HEK293 (cell line): ENCODE measurements around the gene P2RY6.

Experiments
- CTCF ChIA-PET: fragments of 350-600 bp; formaldehyde crosslinking; extraction: SDS; loops from one replicate; lab custom pipeline; 2021; ENCODE audit warnings: antibody characterized with exemption; lab: Yijun Ruan, JAX
- POLR2A ChIA-PET: fragments of 300-600 bp; formaldehyde crosslinking; extraction: SDS; loops from one replicate; lab custom pipeline; 2020; ENCODE audit warnings: antibody characterized with exemption, inconsistent platforms; lab: Yijun Ruan, JAX
- H3K27ac ChIP-seq: fragments of 200-500 bp; sonication (Bioruptor generic); 2 replicates; pipeline ENCODE4 v1.5.1; 2014; ENCODE audit warnings: low read depth, low read length, control low read depth, inconsistent platforms; ENCODE audit errors: extremely low read depth
- H3K36me3 ChIP-seq, 2 experiments: fragments of 200-500 bp in 1 of 2; sonication (Bioruptor generic) in 1 of 2; 1 replicate in 1 of 2; 2 replicates in 1 of 2; pipeline ENCODE4 v1.5.1; 2014 to 2017; ENCODE audit warnings: inconsistent platforms in 2 of 2, low read length in 2 of 2; ENCODE audit not compliant: control insufficient read depth in 2 of 2, insufficient read depth in 1 of 2
- H3K4me1 ChIP-seq: fragments of 200-500 bp; sonication (Bioruptor generic); 2 replicates; pipeline ENCODE4 v1.5.1; 2014; ENCODE audit warnings: mild to moderate bottlenecking, low read length, inconsistent platforms; ENCODE audit not compliant: control insufficient read depth, insufficient read depth
- H3K4me3 ChIP-seq: 2 replicates; pipeline ENCODE4 v1.5.1; 2011; ENCODE audit warnings: low read depth, mild to moderate bottlenecking, control low read depth, low read length, moderate library complexity
- H3K9me3 ChIP-seq: fragments of 200-500 bp; sonication (Bioruptor generic); 2 replicates; pipeline ENCODE4 v1.5.1; 2014; ENCODE audit warnings: low read depth, low read length, inconsistent platforms; ENCODE audit not compliant: control insufficient read depth, insufficient read depth
- EGR2 ChIP-seq: fragments of 450-650 bp; formaldehyde crosslinking; IDR thresholded peaks from 2 replicates; pipeline ENCODE4 v1.5.1; 2016; ENCODE audit warnings: low read depth, missing biosample characterization, missing genetic modification characterization
- GLI2 ChIP-seq: fragments of 450-650 bp; formaldehyde crosslinking; IDR thresholded peaks from 2 replicates; pipeline ENCODE4; 2017; ENCODE audit warnings: missing biosample characterization, missing genetic modification characterization, low read depth, borderline replicate concordance
- OVOL3 ChIP-seq: fragments of 450-650 bp; formaldehyde crosslinking; IDR thresholded peaks from 2 replicates; pipeline ENCODE4 v1.5.1; 2016; ENCODE audit warnings: missing biosample characterization, missing genetic modification characterization
- PRDM6 ChIP-seq: fragments of 450-650 bp; formaldehyde crosslinking; IDR thresholded peaks from 2 replicates; pipeline ENCODE4 v1.5.1; 2017; ENCODE audit warnings: missing biosample characterization, missing genetic modification characterization
- TSHZ1 ChIP-seq: fragments of 450-650 bp; formaldehyde crosslinking; IDR thresholded peaks from 2 replicates; pipeline ENCODE4 v1.5.1; 2016; ENCODE audit warnings: missing biosample characterization, missing genetic modification characterization, borderline replicate concordance
- YY2 ChIP-seq: fragments of 450-650 bp; formaldehyde crosslinking; IDR thresholded peaks from 2 replicates; pipeline ENCODE4 v1.5.1; 2016; ENCODE audit warnings: missing biosample characterization, missing genetic modification characterization
- ZBTB1 ChIP-seq: fragments of 450-650 bp; formaldehyde crosslinking; IDR thresholded peaks from 2 replicates; pipeline ENCODE4 v1.5.1; 2016; ENCODE audit warnings: missing biosample characterization, missing genetic modification characterization
- ZBTB26 ChIP-seq: fragments of 450-650 bp; formaldehyde crosslinking; optimal IDR thresholded peaks from 2 replicates; pipeline ENCODE3; 2016; ENCODE audit warnings: missing biosample characterization, mild to moderate bottlenecking, missing genetic modification characterization
- ZNF112 ChIP-seq: fragments of 450-650 bp; formaldehyde crosslinking; IDR thresholded peaks from 2 replicates; pipeline ENCODE4 v1.5.0; 2017; ENCODE audit warnings: missing biosample characterization, missing genetic modification characterization
- ZNF133 ChIP-seq: fragments of 450-650 bp; formaldehyde crosslinking; IDR thresholded peaks from 2 replicates; pipeline ENCODE4 v1.5.1; 2016; ENCODE audit warnings: missing biosample characterization, missing genetic modification characterization
- ZNF202 ChIP-seq: fragments of 450-650 bp; formaldehyde crosslinking; IDR thresholded peaks from 2 replicates; pipeline ENCODE4 v1.5.1; 2016; ENCODE audit warnings: missing biosample characterization, missing genetic modification characterization, borderline replicate concordance
- ZNF214 ChIP-seq: fragments of 450-650 bp; formaldehyde crosslinking; IDR thresholded peaks from 2 replicates; pipeline ENCODE4 v1.5.1; 2017; ENCODE audit warnings: missing biosample characterization, mild to moderate bottlenecking, missing genetic modification characterization, borderline replicate concordance
- ZNF221 ChIP-seq: fragments of 450-650 bp; formaldehyde crosslinking; IDR thresholded peaks from 2 replicates; pipeline ENCODE4 v1.5.1; 2017; ENCODE audit warnings: missing biosample characterization, missing genetic modification characterization, borderline replicate concordance
- ZNF239 ChIP-seq: fragments of 450-650 bp; formaldehyde crosslinking; IDR thresholded peaks from 2 replicates; pipeline ENCODE4 v1.5.1; 2016; ENCODE audit warnings: missing biosample characterization, missing genetic modification characterization
- ZNF280D ChIP-seq: fragments of 450-650 bp; formaldehyde crosslinking; IDR thresholded peaks from 2 replicates; pipeline ENCODE4 v1.5.1; 2016; ENCODE audit warnings: missing biosample characterization, missing genetic modification characterization
- ZNF335 ChIP-seq: fragments of 450-650 bp; formaldehyde crosslinking; conservative IDR thresholded peaks from 2 replicates; pipeline ENCODE4 v1.5.1; 2016; ENCODE audit warnings: missing biosample characterization, missing genetic modification characterization
- ZNF404 ChIP-seq: fragments of 450-650 bp; formaldehyde crosslinking; IDR thresholded peaks from 2 replicates; pipeline ENCODE4 v1.5.1; 2017; ENCODE audit warnings: missing biosample characterization, missing genetic modification characterization
- ZNF416 ChIP-seq: fragments of 450-650 bp; formaldehyde crosslinking; IDR thresholded peaks from 2 replicates; pipeline ENCODE4 v1.5.1; 2016; ENCODE audit warnings: missing biosample characterization, missing genetic modification characterization
- ZNF560 ChIP-seq: fragments of 450-650 bp; formaldehyde crosslinking; IDR thresholded peaks from 2 replicates; pipeline ENCODE4 v1.5.1; 2017; ENCODE audit warnings: missing biosample characterization, missing genetic modification characterization, borderline replicate concordance
- ZNF76 ChIP-seq: fragments of 450-650 bp; formaldehyde crosslinking; IDR thresholded peaks from 2 replicates; pipeline ENCODE4; 2016; ENCODE audit warnings: low read depth, missing biosample characterization, missing genetic modification characterization, borderline replicate concordance
- ZNF791 ChIP-seq: fragments of 450-650 bp; formaldehyde crosslinking; IDR thresholded peaks from 2 replicates; pipeline ENCODE4 v1.5.1; 2016; ENCODE audit warnings: missing biosample characterization, missing genetic modification characterization

The P2RY6 gene

GRCh38 chr11:73262851-73263495, 9.2 kb upstream of the P2RY6 start (continued):
- TF ChIP-seq PRDM6, result no peak

- no peaks in the 10 kb centered on the region for H3K36me3 ChIP-seq
- ChIA-PET POLR2A (no interaction called here), CTCF (no interaction called here)
- TF ChIP-seq ZNF239 (tag by site-specific recombination) (no peak), ZNF76 (tag by site-specific recombination) (no peak), TSHZ1 (tag by site-specific recombination) (no peak), ZNF335 (tag by site-specific recombination) (no peak), ZNF133 (tag by site-specific recombination) (no peak), ZNF112 (tag by site-specific recombination) (no peak), ZBTB1 (tag by site-specific recombination) (no peak), ZNF404 (no peak), OVOL3 (no peak), YY2 (tag by site-specific recombination) (no peak), ZNF221 (tag by site-specific recombination) (no peak)
- no peak overlapping the region for H3K4me3 ChIP-seq
- no peaks in the 10 kb centered on the region for H3K4me1 ChIP-seq
- H3K9me3 ChIP-seq, result no peaks in the 10 kb centered on the region
- no peak overlapping the region for H3K27ac ChIP-seq
These were observed 8.5 kb upstream of the P2RY6 start for GRCh38 chr11:73263640-73264039.

- Histone ChIP-seq H3K4me3 (no peak overlapping the region), H3K36me3 (no peaks in the 10 kb centered on the region), H3K4me1 (no peaks in the 10 kb centered on the region), H3K9me3 (no peaks in the 10 kb centered on the region), H3K27ac (no peak overlapping the region)
- CTCF ChIA-PET, result no interaction called here
- POLR2A ChIA-PET, result no interaction called here
- TF ChIP-seq ZNF416 (tag by site-specific recombination) (no peak), EGR2 (no peak), ZNF791 (tag by site-specific recombination) (no peak), GLI2 (tag by site-specific recombination) (no peak), ZNF280D (tag by site-specific recombination) (no peak), ZNF214 (tag by site-specific recombination) (no peak), ZBTB26 (tag by site-specific recombination) (no peak), ZNF202 (tag by site-specific recombination) (no peak), ZNF560 (tag by site-specific recombination) (no peak)
These were observed 6.8 kb upstream of the P2RY6 start for GRCh38 chr11:73265278-73265810.
